ENCODE results near the gene PRKCA.

- no peak for TF ChIP-seq FOXP2 (optimal IDR thresholded peaks at IDR 0.05; ENCODE audit: control extremely low read depth, extremely low read length, insufficient read depth)
- TF ChIP-seq POLR2AphosphoS5 (IDR thresholded peaks at IDR 0.05; ENCODE audit: borderline replicate concordance, low read depth, low read length): no peak
These were observed 376.4 kb downstream of the PRKCA start for GRCh38 chr17:66678827-66679226.

All from SK-N-MC (cell line).